Calu3 (cell line): ENCODE results near the gene GTF2A1. TPM values are rescaled to one million over a fixed set of nuclear protein-coding genes. Genes with fewer than 3 reads are reported as not detected.

Experiments used
- BruUV-seq: library from RNA; stranded (reverse); fragments of 400-500 nt; replicated peaks from 2 replicates; lab custom pipeline; 2021; lab: Mats Ljungman, UMichigan
- CTCF ChIA-PET: fragments of 300-600 bp; sonication (Branson Sonifier 250); formaldehyde crosslinking; loops from one replicate; lab custom pipeline; 2022; ENCODE audit warnings: antibody characterized with exemption; lab: Charles Lee
- DNase-seq: peaks from one replicate; pipeline ENCODE4 v3.0.0; 2022
- H3K27ac Mint-ChIP-seq: one replicate; pipeline ENCODE4 v1.8.0; 2022; ENCODE audit warnings: mixed read lengths; ENCODE audit not compliant: unreplicated experiment
- H3K27me3 Mint-ChIP-seq: one replicate; pipeline ENCODE4 v1.8.0; 2022; ENCODE audit warnings: mixed read lengths; ENCODE audit not compliant: unreplicated experiment
- H3K36me3 Mint-ChIP-seq: one replicate; pipeline ENCODE4 v1.8.0; 2022; ENCODE audit warnings: mild to moderate bottlenecking, moderate library complexity, mixed read lengths; ENCODE audit not compliant: insufficient read depth, unreplicated experiment
- H3K4me1 Mint-ChIP-seq: one replicate; pipeline ENCODE4 v1.8.0; 2022; ENCODE audit warnings: mild to moderate bottlenecking, low read depth, mixed read lengths; ENCODE audit not compliant: unreplicated experiment
- H3K4me3 Mint-ChIP-seq: one replicate; pipeline ENCODE4 v1.8.0; 2022; ENCODE audit warnings: mild to moderate bottlenecking, low read depth, moderate library complexity, mixed read lengths; ENCODE audit not compliant: unreplicated experiment
- H3K9me3 Mint-ChIP-seq: one replicate; pipeline ENCODE4 v1.8.0; 2022; ENCODE audit warnings: low read depth, mixed read lengths; ENCODE audit not compliant: unreplicated experiment
- intact Hi-C: fragments of 100-400 bp; cut with micrococcal nuclease; formaldehyde crosslinking; loops from one replicate; pipeline ENCODE4 v1.10.0; 2022; ENCODE audit not compliant: unreplicated experiment
- total RNA-seq: library from RNA; stranded (reverse); gene quantifications from 2 replicates; pipeline ENCODE4 v1.2.3, GENCODE V29; 2022
- TF ChIP-seq, protein P1 (sequence below): fragments of 200-600 bp; IDR thresholded peaks from one replicate; pipeline ENCODE4 v1.8.0; 2022; ENCODE audit warnings: antibody characterized with exemption; ENCODE audit not compliant: unreplicated experiment

Gene GTF2A1
- total RNA-seq, 1 experiment from 2014 or later, result 45.6 TPM

DNA sequence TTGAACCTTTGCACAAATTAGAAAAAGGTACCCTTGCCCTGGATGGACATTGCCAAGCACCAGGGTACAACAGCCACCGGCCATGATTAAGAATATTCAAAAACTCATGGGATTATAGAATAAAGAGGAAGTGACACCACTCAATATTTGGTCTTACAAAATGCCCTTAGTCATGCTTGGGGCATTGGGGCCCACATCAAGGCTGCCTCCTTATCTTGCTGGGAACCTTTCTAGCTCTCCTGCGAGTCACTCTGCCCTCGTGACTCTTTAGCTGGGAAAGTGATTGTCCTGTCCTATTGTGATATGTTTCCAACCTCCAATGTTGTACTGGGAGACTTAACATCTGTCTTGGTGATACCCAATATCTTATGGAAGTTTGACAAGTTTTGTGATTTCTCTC is 57.8 kb downstream of the GTF2A1 start:
- Mint-ChIP-seq H3K4me1 (peaks cover 16% of the 10 kb centered on the region), H3K9me3 (peaks cover 2% of the 10 kb centered on the region), H3K36me3 (no peaks in the 10 kb centered on the region), H3K27me3 (no peaks in the 10 kb centered on the region), H3K27ac (no peak overlapping the region), H3K4me3 (no peak overlapping the region)
- no peak for DNase-seq
- intact Hi-C loops, result loop anchor here (10.0 kb wide), 1 partner anchor 1108 kb away; no protein-coding TSS in a partner anchor
- no TSS peak for BruUV-seq
- TF ChIP-seq, protein P1, sequence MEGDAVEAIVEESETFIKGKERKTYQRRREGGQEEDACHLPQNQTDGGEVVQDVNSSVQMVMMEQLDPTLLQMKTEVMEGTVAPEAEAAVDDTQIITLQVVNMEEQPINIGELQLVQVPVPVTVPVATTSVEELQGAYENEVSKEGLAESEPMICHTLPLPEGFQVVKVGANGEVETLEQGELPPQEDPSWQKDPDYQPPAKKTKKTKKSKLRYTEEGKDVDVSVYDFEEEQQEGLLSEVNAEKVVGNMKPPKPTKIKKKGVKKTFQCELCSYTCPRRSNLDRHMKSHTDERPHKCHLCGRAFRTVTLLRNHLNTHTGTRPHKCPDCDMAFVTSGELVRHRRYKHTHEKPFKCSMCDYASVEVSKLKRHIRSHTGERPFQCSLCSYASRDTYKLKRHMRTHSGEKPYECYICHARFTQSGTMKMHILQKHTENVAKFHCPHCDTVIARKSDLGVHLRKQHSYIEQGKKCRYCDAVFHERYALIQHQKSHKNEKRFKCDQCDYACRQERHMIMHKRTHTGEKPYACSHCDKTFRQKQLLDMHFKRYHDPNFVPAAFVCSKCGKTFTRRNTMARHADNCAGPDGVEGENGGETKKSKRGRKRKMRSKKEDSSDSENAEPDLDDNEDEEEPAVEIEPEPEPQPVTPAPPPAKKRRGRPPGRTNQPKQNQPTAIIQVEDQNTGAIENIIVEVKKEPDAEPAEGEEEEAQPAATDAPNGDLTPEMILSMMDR, result no peak
- CTCF ChIA-PET, result interaction anchor here (1.2 to 1.7 kb wide), 2 partner anchors 167 to 207 kb away, joined by 3 to 12 read pairs; partner anchors contain the start of gene TSHR

DNA sequence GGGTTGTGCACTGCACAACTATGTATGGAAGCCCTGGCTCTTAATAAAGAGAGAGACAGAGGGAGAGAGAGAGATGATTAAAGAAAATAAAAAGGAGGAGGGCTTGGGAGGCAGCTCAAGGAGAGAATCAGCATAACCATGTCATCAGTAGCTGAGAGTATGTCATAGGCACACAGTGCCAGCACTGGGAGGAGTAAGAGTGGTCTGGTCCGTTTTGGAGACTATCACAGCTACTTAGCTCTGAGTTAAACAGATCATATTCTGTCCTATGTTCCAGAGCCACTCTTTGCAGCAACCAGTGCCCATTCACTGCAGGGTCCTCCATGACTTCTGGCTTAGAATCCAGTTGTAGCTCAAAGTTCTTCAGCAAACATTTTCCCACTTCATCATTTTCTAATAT is 59.0 kb downstream of the GTF2A1 start:
- no peak for DNase-seq
- CTCF ChIA-PET, result no interaction called here
- no peak overlapping the region for H3K27ac Mint-ChIP-seq
- H3K4me3 Mint-ChIP-seq, result no peak overlapping the region
- no TSS peak for BruUV-seq
- intact Hi-C loops, result loop anchor here (10.0 kb wide), 1 partner anchor 1107 kb away; no protein-coding TSS in a partner anchor
- H3K36me3 Mint-ChIP-seq, result no peaks in the 10 kb centered on the region
- H3K9me3 Mint-ChIP-seq, result peaks cover 2% of the 10 kb centered on the region
- no peaks in the 10 kb centered on the region for H3K27me3 Mint-ChIP-seq
- H3K4me1 Mint-ChIP-seq, result peaks cover 16% of the 10 kb centered on the region
- TF ChIP-seq, protein P1, result no peak

DNA sequence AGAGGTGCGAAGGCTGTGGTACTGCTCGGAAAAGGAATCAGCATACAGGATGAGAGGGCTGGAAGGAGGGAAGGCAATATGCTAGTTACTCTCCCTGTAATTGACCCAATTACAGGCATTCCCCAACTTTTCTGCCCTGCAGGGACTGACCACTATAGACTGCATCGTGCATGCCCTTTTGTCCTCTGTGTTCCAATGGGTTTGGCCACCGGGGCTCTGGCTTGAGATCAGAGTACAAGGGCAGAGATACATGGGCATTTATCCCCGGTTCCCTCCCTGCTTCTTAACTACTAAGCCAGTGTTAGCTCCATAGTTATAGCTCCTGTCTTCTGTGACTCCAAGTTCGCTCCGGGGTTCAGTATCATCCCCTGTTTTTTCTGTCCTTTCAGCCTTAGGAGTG is 59.7 kb downstream of the GTF2A1 start:
- no peaks in the 10 kb centered on the region for H3K27me3 Mint-ChIP-seq
- peaks cover 2% of the 10 kb centered on the region for H3K9me3 Mint-ChIP-seq
- BruUV-seq, result no TSS peak
- peaks cover 16% of the 10 kb centered on the region for H3K4me1 Mint-ChIP-seq
- DNase-seq, result no peak
- intact Hi-C loops, result loop anchor here (10.0 kb wide), 1 partner anchor 1106 kb away; no protein-coding TSS in a partner anchor
- H3K36me3 Mint-ChIP-seq, result no peaks in the 10 kb centered on the region
- H3K27ac Mint-ChIP-seq, result no peak overlapping the region
- H3K4me3 Mint-ChIP-seq, result no peak overlapping the region
- TF ChIP-seq, protein P1, result no peak
- CTCF ChIA-PET, result no interaction called here

DNA sequence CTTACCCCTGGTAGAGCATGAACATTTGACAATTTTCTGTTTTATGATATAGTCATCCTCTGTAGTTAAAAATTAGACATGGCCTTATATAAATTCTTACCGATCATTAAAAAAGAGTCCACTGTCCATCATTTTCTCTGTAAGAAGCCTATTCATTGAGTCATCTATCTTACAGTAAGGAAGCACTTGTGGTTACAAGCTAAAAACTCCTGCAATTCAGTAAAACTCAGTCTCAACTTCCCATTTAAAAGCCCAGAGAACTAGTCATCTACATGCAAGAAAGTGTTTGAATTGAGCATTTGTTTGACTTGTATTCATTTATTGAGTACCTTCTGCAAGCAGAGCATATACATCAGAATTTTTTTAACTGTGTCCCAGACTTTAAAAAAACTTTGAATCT is 63.3 kb downstream of the GTF2A1 start:
- H3K27me3 Mint-ChIP-seq, result no peaks in the 10 kb centered on the region
- H3K36me3 Mint-ChIP-seq, result no peaks in the 10 kb centered on the region
- no TSS peak for BruUV-seq
- H3K27ac Mint-ChIP-seq, result no peak overlapping the region
- H3K4me1 Mint-ChIP-seq, result no peaks in the 10 kb centered on the region
- CTCF ChIA-PET, result no interaction called here
- H3K4me3 Mint-ChIP-seq, result no peak overlapping the region
- no peak for DNase-seq
- H3K9me3 Mint-ChIP-seq, result peaks cover 2% of the 10 kb centered on the region
- intact Hi-C loops, result no loop called here
- TF ChIP-seq, protein P1, result no peak
